GM23338 (cell line): ENCODE data around the gene PPP1R3F. TPM values are rescaled to one million over a fixed set of nuclear protein-coding genes. Genes with fewer than 3 reads are reported as not detected.
"Not testable (repeated sequence)": the region's sequence is repeated elsewhere in the genome, so short reads cannot be mapped to it uniquely, and the experiment has no call there.

Source experiments
- ATAC-seq: fragments of 200-7000 bp; cut with Tn5 transposase; 3 replicates; pipeline ENCODE4 v1.9.1; 2020
- DNase-seq: peaks from one replicate; pipeline ENCODE4 v3.0.0-alpha.2; 2015; ENCODE audit warnings: low spot score
- H2AFZ ChIP-seq: fragments of 200-600 bp; sonication (generic); 2 replicates; pipeline ENCODE4 v1.8.0; 2016; ENCODE audit warnings: antibody characterized with exemption, mild to moderate bottlenecking, moderate library complexity
- H3F3A ChIP-seq: fragments of 200-600 bp; sonication (generic); replicated peaks from 2 replicates; pipeline ENCODE4 v1.8.0; 2017; ENCODE audit warnings: antibody characterized with exemption, mixed run types, low read depth
- H3K27ac ChIP-seq: fragments of 200-600 bp; sonication (generic); 2 replicates; pipeline ENCODE4 v1.6.1; 2016; ENCODE audit warnings: low read depth
- H3K27me3 ChIP-seq: fragments of 200-600 bp; sonication (generic); 2 replicates; pipeline ENCODE4 v1.8.0; 2016; ENCODE audit warnings: mild to moderate bottlenecking, mixed run types, moderate library complexity; ENCODE audit not compliant: insufficient read depth
- H3K36me3 ChIP-seq: fragments of 200-600 bp; sonication (generic); 2 replicates; pipeline ENCODE4 v1.8.0; 2016; ENCODE audit warnings: mild to moderate bottlenecking; ENCODE audit not compliant: insufficient read depth
- H3K4me1 ChIP-seq: fragments of 200-600 bp; sonication (generic); 2 replicates; pipeline ENCODE4 v1.8.0; 2016; ENCODE audit warnings: mild to moderate bottlenecking, moderate library complexity; ENCODE audit not compliant: insufficient read depth
- H3K4me2 ChIP-seq: fragments of 200-600 bp; sonication (generic); 2 replicates; pipeline ENCODE4 v1.7.1; 2017; ENCODE audit warnings: mixed run types
- H3K4me3 ChIP-seq: fragments of 200-600 bp; sonication (generic); 2 replicates; pipeline ENCODE4 v1.6.1; 2016; ENCODE audit warnings: mixed run types
- H3K79me2 ChIP-seq: fragments of 200-600 bp; sonication (generic); replicated peaks from 2 replicates; pipeline ENCODE4 v1.8.0; 2017; ENCODE audit warnings: mild to moderate bottlenecking; ENCODE audit not compliant: insufficient read depth
- H3K9me2 ChIP-seq: fragments of 200-600 bp; sonication (generic); 2 replicates; pipeline ENCODE4 v1.8.0; 2017; ENCODE audit not compliant: insufficient read depth
- H4K20me1 ChIP-seq: fragments of 200-600 bp; sonication (generic); replicated peaks from 2 replicates; pipeline ENCODE4 v1.8.0; 2017; ENCODE audit warnings: mild to moderate bottlenecking; ENCODE audit not compliant: insufficient read depth
- H3K27ac Mint-ChIP-seq: 2 replicates; pipeline ENCODE4 v1.8.0; 2020; ENCODE audit warnings: inconsistent platforms, mild to moderate bottlenecking, moderate library complexity, mixed read lengths
- H3K27me3 Mint-ChIP-seq: 3 replicates; pipeline ENCODE4 v1.8.0; 2022; ENCODE audit warnings: low read depth, mild to moderate bottlenecking, moderate library complexity, mixed read lengths, inconsistent platforms; ENCODE audit not compliant: insufficient read depth, poor library complexity
- H3K36me3 Mint-ChIP-seq: 3 replicates; pipeline ENCODE4 v1.8.0; 2021; ENCODE audit warnings: low read depth, mild to moderate bottlenecking, inconsistent platforms, moderate library complexity, mixed read lengths
- H3K4me1 Mint-ChIP-seq: 3 replicates; pipeline ENCODE4 v1.8.0; 2020; ENCODE audit warnings: mild to moderate bottlenecking, inconsistent platforms, mixed read lengths
- H3K4me3 Mint-ChIP-seq: 3 replicates; pipeline ENCODE4 v1.8.0; 2021; ENCODE audit warnings: moderate library complexity, mild to moderate bottlenecking, inconsistent platforms, mixed read lengths
- H3K9me3 Mint-ChIP-seq: 3 replicates; pipeline ENCODE4 v1.8.0; 2020; ENCODE audit warnings: moderate library complexity, mild to moderate bottlenecking, inconsistent platforms, mixed read lengths
- JUNB ChIP-seq: IDR thresholded peaks from one replicate; pipeline ENCODE4 v1.6.1; 2016; ENCODE audit warnings: antibody characterized with exemption; ENCODE audit not compliant: unreplicated experiment
- NANOG ChIP-seq: IDR thresholded peaks from 2 replicates; pipeline ENCODE4 v1.6.1; 2016; ENCODE audit warnings: antibody characterized with exemption, borderline replicate concordance
- STAT1 ChIP-seq: IDR thresholded peaks from one replicate; pipeline ENCODE4 v1.6.1; 2016; ENCODE audit warnings: antibody characterized with exemption; ENCODE audit not compliant: unreplicated experiment
- polyA plus RNA-seq: library from polyadenylated mRNA; unstranded; fragments of >200 nt; fragmentation: Nextera tagmentation; extraction: Ambion mirVana; gene quantifications from 2 replicates; pipeline ENCODE4 v1.2.1, GENCODE V29; 2016
- total RNA-seq: library from RNA; depleted of rRNA; stranded (reverse); fragments of >200 nt; shearing (Covaris generic); gene quantifications from 2 replicates; pipeline ENCODE4 v1.2.3, GENCODE V29; 2014
- TF ChIP-seq, protein P1 (sequence below): fragments of 250-450 bp; sonication (Bioruptor Pico); IDR thresholded peaks from 2 replicates; pipeline ENCODE4 v1.5.0; 2020; ENCODE audit warnings: mild to moderate bottlenecking, moderate library complexity

Gene PPP1R3F
- total and polyA plus RNA-seq, 2 experiments from 2014 or later: 3.1 to 11.3 TPM

DNA sequence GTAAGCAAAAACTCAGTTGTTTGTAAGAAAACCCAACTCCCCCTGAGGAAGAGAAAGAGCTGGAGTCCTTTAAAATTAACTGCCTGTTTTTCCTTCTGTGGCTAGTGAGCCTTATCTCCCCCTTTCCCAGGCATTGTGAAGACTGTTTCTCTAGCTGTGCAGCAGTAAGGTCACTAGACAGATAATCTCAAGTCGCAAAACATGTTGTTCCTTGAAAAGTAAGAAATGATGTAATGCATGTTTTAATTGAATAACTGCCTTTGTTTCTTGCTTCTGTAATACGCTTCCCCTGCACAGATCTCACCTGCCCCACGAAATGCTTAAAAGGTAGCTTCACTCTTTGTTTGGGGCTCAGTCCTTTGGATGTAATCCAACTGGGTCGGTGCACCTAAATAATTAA, 46.5 kb downstream of the PPP1R3F start (continued):
- TF ChIP-seq, protein P1, sequence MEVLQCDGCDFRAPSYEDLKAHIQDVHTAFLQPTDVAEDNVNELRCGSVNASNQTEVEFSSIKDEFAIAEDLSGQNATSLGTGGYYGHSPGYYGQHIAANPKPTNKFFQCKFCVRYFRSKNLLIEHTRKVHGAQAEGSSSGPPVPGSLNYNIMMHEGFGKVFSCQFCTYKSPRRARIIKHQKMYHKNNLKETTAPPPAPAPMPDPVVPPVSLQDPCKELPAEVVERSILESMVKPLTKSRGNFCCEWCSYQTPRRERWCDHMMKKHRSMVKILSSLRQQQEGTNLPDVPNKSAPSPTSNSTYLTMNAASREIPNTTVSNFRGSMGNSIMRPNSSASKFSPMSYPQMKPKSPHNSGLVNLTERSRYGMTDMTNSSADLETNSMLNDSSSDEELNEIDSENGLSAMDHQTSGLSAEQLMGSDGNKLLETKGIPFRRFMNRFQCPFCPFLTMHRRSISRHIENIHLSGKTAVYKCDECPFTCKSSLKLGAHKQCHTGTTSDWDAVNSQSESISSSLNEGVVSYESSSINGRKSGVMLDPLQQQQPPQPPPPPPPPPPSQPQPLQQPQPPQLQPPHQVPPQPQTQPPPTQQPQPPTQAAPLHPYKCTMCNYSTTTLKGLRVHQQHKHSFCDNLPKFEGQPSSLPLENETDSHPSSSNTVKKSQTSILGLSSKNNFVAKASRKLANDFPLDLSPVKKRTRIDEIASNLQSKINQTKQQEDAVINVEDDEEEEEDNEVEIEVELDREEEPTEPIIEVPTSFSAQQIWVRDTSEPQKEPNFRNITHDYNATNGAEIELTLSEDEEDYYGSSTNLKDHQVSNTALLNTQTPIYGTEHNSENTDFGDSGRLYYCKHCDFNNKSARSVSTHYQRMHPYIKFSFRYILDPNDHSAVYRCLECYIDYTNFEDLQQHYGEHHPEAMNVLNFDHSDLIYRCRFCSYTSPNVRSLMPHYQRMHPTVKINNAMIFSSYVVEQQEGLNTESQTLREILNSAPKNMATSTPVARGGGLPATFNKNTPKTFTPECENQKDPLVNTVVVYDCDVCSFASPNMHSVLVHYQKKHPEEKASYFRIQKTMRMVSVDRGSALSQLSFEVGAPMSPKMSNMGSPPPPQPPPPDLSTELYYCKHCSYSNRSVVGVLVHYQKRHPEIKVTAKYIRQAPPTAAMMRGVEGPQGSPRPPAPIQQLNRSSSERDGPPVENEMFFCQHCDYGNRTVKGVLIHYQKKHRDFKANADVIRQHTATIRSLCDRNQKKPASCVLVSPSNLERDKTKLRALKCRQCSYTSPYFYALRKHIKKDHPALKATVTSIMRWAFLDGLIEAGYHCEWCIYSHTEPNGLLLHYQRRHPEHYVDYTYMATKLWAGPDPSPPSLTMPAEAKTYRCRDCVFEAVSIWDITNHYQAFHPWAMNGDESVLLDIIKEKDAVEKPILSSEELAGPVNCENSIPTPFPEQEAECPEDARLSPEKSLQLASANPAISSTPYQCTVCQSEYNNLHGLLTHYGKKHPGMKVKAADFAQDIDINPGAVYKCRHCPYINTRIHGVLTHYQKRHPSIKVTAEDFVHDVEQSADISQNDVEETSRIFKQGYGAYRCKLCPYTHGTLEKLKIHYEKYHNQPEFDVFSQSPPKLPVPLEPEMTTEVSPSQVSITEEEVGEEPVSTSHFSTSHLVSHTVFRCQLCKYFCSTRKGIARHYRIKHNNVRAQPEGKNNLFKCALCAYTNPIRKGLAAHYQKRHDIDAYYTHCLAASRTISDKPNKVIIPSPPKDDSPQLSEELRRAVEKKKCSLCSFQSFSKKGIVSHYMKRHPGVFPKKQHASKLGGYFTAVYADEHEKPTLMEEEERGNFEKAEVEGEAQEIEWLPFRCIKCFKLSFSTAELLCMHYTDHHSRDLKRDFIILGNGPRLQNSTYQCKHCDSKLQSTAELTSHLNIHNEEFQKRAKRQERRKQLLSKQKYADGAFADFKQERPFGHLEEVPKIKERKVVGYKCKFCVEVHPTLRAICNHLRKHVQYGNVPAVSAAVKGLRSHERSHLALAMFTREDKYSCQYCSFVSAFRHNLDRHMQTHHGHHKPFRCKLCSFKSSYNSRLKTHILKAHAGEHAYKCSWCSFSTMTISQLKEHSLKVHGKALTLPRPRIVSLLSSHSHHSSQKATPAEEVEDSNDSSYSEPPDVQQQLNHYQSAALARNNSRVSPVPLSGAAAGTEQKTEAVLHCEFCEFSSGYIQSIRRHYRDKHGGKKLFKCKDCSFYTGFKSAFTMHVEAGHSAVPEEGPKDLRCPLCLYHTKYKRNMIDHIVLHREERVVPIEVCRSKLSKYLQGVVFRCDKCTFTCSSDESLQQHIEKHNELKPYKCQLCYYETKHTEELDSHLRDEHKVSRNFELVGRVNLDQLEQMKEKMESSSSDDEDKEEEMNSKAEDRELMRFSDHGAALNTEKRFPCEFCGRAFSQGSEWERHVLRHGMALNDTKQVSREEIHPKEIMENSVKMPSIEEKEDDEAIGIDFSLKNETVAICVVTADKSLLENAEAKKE: no peak
- TF ChIP-seq JUNB: no peak
- no peak for TF ChIP-seq NANOG
- no peak for TF ChIP-seq STAT1

DNA sequence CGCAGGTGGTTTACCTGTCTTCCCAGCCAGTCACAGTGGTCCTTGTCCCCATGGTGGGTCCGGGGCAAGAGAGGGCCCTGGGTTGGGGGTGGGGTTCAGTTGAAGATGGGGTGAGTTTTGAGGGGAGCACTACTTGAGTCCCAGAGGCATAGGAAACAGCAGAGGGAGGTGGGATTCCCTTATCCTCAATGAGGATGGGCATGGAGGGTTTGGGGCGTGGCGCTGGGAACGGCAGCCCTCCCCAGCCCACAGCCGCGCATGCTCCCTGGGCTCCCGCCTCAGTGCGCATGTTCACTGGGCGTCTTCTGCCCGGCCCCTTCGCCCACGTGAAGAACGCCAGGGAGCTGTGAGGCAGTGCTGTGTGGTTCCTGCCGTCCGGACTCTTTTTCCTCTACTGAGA, 52.1 kb downstream of the PPP1R3F start, which contains the start of gene GAGE12J:
GAGE12J (plus strand) TSS at position 301 of the 400 bp plus-strand sequence. CDS start 1,157 bp downstream, outside the sequence.
- H3K27ac ChIP-seq, H3F3A ChIP-seq, H3K4me1 ChIP-seq, H3K4me3 Mint-ChIP-seq, H3K9me2 ChIP-seq, H3K4me1 Mint-ChIP-seq, H3K27ac Mint-ChIP-seq, H3K27me3 ChIP-seq, H4K20me1 ChIP-seq, H2AFZ ChIP-seq, H3K4me2 ChIP-seq, DNase-seq, H3K79me2 ChIP-seq, H3K9me3 Mint-ChIP-seq, H3K4me3 ChIP-seq, ATAC-seq, H3K36me3 ChIP-seq, H3K27me3 Mint-ChIP-seq, H3K36me3 Mint-ChIP-seq: not testable (repeated sequence)

DNA sequence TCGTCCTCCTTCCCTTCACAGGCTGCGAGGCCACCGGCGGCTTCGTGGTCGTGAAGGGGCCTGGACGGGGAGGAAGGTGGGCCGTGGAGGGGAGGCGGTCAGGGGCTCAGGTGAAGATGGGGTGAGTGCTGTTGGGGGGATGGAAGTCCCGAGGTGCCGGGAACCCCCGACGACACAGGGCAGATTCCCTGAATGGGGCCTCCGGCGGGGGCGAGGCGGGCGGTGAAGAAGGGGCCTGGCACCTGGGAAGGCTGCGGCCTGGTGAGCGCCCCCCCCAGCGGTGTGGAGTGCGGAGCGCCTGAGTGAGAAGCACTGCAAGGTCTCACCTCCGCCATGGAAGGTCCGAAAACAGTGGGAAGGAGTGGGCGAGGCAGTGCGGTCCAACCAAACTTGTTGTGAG, 52.7 kb downstream of the PPP1R3F start:
- ATAC-seq, H3K9me2 ChIP-seq, H3K4me3 Mint-ChIP-seq, H2AFZ ChIP-seq, H4K20me1 ChIP-seq, H3K9me3 Mint-ChIP-seq, DNase-seq, H3K36me3 ChIP-seq, H3K27ac ChIP-seq, H3K4me3 ChIP-seq, H3K4me1 Mint-ChIP-seq, H3F3A ChIP-seq, H3K27me3 ChIP-seq, H3K36me3 Mint-ChIP-seq, H3K4me2 ChIP-seq, H3K27me3 Mint-ChIP-seq, H3K27ac Mint-ChIP-seq, H3K79me2 ChIP-seq, H3K4me1 ChIP-seq: not testable (repeated sequence)

DNA sequence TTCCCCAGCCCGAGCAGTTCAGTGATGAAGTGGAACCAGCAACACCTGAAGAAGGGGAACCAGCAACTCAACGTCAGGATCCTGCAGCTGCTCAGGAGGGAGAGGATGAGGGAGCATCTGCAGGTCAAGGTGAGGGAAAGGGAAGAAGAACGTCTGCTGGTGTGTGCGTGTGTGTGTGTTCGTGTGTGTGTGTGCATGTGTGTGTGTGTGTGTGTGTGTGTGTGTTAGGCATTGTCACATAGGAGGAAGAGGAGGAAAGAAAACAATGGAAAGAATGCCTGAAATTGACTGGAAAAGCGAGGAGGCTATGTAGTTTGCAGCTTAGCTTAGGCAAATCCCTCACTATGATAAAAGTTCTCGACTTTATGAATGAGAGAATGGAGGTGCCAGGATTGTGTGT, 54.1 kb downstream of the PPP1R3F start:
- H3K9me2 ChIP-seq, H3F3A ChIP-seq, H3K4me3 ChIP-seq, H3K27ac ChIP-seq, ATAC-seq, H3K36me3 Mint-ChIP-seq, H3K27ac Mint-ChIP-seq, H3K4me1 ChIP-seq, H3K4me1 Mint-ChIP-seq, H3K36me3 ChIP-seq, H3K4me3 Mint-ChIP-seq, H3K4me2 ChIP-seq, H2AFZ ChIP-seq, H3K27me3 Mint-ChIP-seq, DNase-seq, H3K79me2 ChIP-seq, H3K9me3 Mint-ChIP-seq, H4K20me1 ChIP-seq, H3K27me3 ChIP-seq: not testable (repeated sequence)

DNA sequence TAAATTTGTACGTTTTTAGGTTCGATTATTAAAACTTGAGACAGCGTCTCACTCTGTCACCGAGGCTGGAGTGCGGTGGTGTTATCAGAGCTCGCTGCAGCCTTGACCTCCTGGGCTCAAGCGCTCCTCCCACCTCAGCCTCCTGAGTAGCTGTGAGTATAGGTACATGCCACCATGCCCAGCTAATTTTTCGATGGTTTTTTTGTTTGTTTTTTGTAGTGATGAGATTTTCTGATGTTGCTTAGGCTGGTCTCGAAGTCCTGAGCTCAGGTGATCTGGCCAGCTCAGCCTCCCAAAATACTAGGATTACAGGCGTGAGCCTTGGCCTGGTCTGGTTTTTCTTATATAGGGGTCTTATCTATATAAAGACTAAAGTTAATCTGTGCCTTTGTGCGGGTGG, 60.8 kb downstream of the PPP1R3F start:
- not testable (repeated sequence) for H3F3A ChIP-seq, H3K36me3 ChIP-seq, H3K4me1 ChIP-seq, ATAC-seq, H3K4me3 Mint-ChIP-seq, H3K9me2 ChIP-seq, H3K27me3 Mint-ChIP-seq, H4K20me1 ChIP-seq, H3K27me3 ChIP-seq, H3K27ac Mint-ChIP-seq, DNase-seq, H3K9me3 Mint-ChIP-seq, H3K79me2 ChIP-seq, H3K4me1 Mint-ChIP-seq, H3K4me2 ChIP-seq, H3K27ac ChIP-seq, H2AFZ ChIP-seq, H3K36me3 Mint-ChIP-seq, H3K4me3 ChIP-seq
